HG03571 (cell line): Measurements from ENCODE around the gene RNF113B.
A peak's percentile ranks its signal among the peaks of the same experiment; 100 is the strongest.

Experiments used
- ATAC-seq: cut with Tn5 transposase; IDR thresholded peaks from one replicate; pipeline ENCODE4 v1.9.1; 2021; ENCODE audit not compliant: unreplicated experiment

RNF113B gene

GRCh38 chr13:98175043-98175442 is 2.0 kb downstream of the RNF113B start:
- ATAC-seq, result no peak

GRCh38 chr13:98174307-98174706 is 2.8 kb downstream of the RNF113B start:
- ATAC-seq, result no peak

- ATAC-seq, result no peak
Measured at GRCh38 chr13:98173431-98174152, 3.5 kb downstream of the RNF113B start.

- no peak for ATAC-seq
Measured at GRCh38 chr13:98172590-98173422, 4.3 kb downstream of the RNF113B start.

GRCh38 chr13:98171900-98172589 is 5.0 kb downstream of the RNF113B start:
- no peak for ATAC-seq

GRCh38 chr13:98169331-98169730 is 7.7 kb downstream of the RNF113B start:
- ATAC-seq, result no peak

- ATAC-seq, result no peak
Measured at GRCh38 chr13:98162935-98163334, 14.1 kb downstream of the RNF113B start.

GRCh38 chr13:98158172-98158899 is 18.7 kb downstream of the RNF113B start:
- no peak for ATAC-seq

GRCh38 chr13:98157609-98158008 is 19.5 kb downstream of the RNF113B start:
- ATAC-seq, result no peak

- ATAC-seq, result no peak
Measured at GRCh38 chr13:98157188-98157587, 19.9 kb downstream of the RNF113B start.

- no peak for ATAC-seq
Measured at GRCh38 chr13:98156259-98156658, 20.8 kb downstream of the RNF113B start.

GRCh38 chr13:98155475-98156109 is 21.5 kb downstream of the RNF113B start:
- no peak for ATAC-seq

- no peak for ATAC-seq
Measured at GRCh38 chr13:98150832-98151479, 26.1 kb downstream of the RNF113B start.

- ATAC-seq, result no peak
Measured at GRCh38 chr13:98147521-98147920, 29.5 kb downstream of the RNF113B start.

GRCh38 chr13:98144801-98145350 is 32.2 kb downstream of the RNF113B start:
- no peak for ATAC-seq

GRCh38 chr13:98144027-98144741 is 32.9 kb downstream of the RNF113B start:
- no peak for ATAC-seq

GRCh38 chr13:98143601-98144026 is 33.5 kb downstream of the RNF113B start:
- ATAC-seq, result no peak

- ATAC-seq, result peak; percentile 31
Measured at GRCh38 chr13:98143157-98143553, 33.9 kb downstream of the RNF113B start.
